ENCODE results near the gene UCN2.

- TF ChIP-seq ZNF274 (IDR thresholded peaks at IDR 0.05; ENCODE audit: low read depth, low read length) (no peak), SUZ12 (IDR thresholded peaks at IDR 0.05; ENCODE audit: extremely low read depth, insufficient read depth, insufficient read length) (no peak)
Measured at GRCh38 chr3:48567090-48567489, 3.5 kb upstream of the UCN2 start.

Measured in NT2/D1 (cell line).